Activated T-cell treated with anti-CD3 and anti-CD28 coated beads, Interleukin-2, amount 50 U/mL, for 48 hours (primary cell): Measurements from ENCODE around the gene FHIT.

Experiments used
- DNase-seq, 2 experiments: peaks; one replicate each; pipeline ENCODE4 v3.0.0-alpha.2; 2020

The FHIT gene

GRCh38 chr3:60812502-60812901 lies 438.8 kb downstream of the FHIT start:
- DNase-seq: no peak

DNA sequence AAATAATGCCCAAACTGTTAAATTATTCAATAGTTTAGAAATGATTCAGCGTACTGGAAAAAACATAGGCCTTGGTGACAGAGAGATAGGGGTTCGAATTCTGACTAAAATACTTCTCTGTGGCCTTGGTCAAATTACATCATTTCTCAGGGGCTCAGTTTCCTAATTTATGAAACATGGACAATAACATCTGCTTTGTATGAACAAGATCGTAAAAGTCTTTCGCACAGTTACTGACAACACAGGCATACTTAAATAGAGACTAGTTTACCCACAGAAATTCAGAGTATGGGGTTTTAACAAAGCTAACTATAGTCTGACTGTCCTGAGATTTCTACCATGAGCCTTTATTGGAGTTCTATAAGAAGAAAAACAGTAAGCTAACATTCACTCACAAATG lies 440.4 kb downstream of the FHIT start:
- no peak for DNase-seq

- DNase-seq: no peak
Measured at GRCh38 chr3:60809857-60810610, 441.2 kb downstream of the FHIT start.

GRCh38 chr3:60803216-60804173 lies 447.8 kb downstream of the FHIT start:
- no peak for DNase-seq

DNA sequence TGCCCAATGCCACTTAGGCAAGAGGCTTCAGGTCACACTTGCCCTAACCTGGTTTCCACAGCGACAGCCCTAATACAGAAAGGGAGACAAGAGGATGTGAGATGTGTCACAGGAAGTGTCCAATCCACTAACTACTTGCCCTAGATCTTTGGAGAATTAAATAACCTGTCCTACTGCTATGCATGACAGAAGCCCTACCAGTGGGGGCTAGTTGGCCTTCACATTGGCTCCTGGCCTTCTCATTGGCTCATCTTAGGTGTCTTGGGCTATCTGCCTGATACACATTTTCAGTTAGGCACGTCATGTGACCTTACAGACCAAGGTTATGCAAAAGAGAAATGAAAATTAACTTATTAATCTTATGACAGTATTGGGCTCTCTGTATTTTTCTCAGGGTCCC lies 449.9 kb downstream of the FHIT start:
- DNase-seq: no peak

- no peak for DNase-seq
Measured at GRCh38 chr3:60798456-60798855, 452.8 kb downstream of the FHIT start.

- no peak for DNase-seq
Measured at GRCh38 chr3:60792249-60792852, 458.9 kb downstream of the FHIT start.

GRCh38 chr3:60788185-60788584 lies 463.1 kb downstream of the FHIT start:
- DNase-seq: no peak

GRCh38 chr3:60781935-60782334 lies 469.3 kb downstream of the FHIT start:
- DNase-seq: no peak

DNA sequence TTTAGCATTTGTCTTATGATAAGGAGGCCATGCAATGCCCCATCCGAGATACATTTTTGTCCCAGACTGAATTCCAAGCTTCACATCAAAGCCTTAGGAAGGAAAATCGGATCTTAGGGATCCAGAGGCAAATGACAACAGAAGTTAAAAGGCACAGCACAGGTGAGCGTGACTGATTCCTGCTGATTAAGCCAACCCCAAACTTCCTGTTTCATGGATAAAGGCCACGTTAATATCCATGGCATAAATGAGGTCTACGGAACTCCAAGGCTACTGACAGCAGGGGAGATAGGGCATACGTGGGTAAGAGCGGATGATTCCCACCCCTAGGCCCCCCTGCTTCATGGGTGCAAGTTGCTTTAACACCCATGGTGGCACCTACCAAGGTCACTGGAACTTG lies 471.6 kb downstream of the FHIT start:
- DNase-seq: no peak

DNA sequence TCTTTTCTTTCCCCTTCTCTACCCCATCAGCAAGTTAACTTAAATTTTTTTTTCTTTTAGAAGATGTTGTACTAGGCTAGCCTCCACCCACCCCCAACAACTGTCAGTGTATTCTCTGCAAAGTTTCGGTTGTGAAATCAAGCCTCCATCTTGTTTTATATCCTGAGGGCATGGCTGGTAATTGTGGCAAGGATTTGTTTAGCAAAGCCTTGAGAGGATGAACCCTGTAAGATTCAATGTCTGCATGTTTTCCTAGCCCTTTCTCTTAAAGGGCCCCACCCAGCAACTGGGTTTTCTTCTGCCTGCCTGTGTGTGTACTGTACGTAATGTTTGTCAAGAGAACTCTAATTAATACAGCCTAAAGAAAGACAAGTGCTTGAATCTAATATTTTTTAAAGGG lies 475.3 kb downstream of the FHIT start:
- no peak for DNase-seq

- DNase-seq: no peak
Measured at GRCh38 chr3:60774617-60775016, 476.6 kb downstream of the FHIT start.

DNA sequence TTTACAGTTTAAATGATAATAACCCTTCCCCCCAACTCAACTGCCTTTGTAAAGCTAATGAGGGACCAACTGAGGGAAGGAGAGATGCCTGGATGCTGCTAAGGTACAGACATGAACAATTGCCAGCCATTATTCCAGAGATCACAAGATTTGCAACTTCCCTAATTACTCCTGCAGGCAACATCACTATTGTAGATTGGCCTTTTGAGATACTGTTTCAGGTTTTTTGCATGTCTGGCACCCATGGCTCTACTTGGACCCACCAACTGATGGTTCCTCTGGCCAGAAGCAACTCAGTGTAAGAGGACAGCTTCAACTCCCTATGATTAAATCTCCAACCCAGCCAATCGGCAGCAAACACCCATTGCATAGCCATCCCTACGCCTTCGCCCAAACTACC lies 478.7 kb downstream of the FHIT start:
- DNase-seq: no peak

DNA sequence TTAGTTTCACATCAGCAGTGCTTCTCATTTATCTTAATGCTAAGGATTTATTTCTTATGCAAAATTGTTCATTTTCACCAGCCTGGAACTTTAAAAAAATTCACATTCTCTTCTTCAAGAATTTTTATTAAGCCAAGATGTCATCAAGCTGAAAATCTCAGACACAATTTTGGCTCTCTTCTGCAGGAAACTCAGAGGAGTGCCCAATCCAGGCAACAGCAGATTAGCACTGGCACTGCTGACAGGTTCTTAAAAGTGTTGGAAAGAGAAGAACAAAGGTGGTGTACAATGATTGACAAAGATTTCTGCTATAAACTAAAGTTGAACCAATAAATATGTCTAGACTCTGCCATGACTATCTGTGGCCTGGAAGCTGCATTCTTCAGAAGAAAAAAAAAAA lies 479.5 kb downstream of the FHIT start:
- DNase-seq: no peak

DNA sequence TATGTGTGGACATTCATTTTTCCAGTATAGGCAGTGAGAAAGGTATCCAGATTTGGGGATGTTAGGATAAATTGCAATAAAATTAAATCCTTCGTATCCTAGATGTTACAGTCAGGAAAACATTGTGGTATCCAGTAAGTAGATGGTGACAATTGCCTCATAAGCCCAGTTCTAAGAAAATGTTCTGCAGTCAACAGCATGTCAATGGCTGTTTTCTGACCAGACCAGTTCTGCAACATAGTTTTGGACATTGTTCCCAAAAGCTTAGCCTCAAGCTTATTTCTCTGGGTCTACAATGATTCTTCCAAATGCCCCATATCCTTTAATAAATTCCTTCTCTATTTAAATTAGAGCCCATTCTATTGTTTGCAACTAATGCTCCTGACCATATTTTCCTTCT lies 480.7 kb downstream of the FHIT start:
- DNase-seq: no peak

- DNase-seq: no peak
Measured at GRCh38 chr3:60767536-60767935, 483.7 kb downstream of the FHIT start.

GRCh38 chr3:60765776-60766175 lies 485.5 kb downstream of the FHIT start:
- no peak for DNase-seq

DNA sequence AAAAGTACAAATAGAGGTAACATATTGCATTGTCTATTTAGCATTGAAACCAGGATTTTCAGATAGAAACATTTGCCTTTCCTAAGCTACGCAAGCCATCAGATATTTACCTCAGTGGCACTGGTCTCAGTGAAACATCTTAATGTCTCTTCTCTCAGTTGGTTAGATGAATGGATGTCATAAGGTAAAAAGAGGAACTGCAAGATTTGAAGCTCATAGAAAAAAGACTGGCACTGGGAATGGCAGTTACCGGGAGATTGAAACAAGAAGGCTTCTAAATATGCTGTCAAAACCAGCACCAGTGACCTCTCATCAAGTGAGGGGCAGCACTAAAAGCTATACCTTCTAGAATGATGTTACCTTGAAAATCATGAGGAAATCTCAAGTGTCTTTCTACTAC lies 486.4 kb downstream of the FHIT start:
- DNase-seq: no peak

GRCh38 chr3:60760145-60760544 lies 491.1 kb downstream of the FHIT start:
- DNase-seq: no peak

DNA sequence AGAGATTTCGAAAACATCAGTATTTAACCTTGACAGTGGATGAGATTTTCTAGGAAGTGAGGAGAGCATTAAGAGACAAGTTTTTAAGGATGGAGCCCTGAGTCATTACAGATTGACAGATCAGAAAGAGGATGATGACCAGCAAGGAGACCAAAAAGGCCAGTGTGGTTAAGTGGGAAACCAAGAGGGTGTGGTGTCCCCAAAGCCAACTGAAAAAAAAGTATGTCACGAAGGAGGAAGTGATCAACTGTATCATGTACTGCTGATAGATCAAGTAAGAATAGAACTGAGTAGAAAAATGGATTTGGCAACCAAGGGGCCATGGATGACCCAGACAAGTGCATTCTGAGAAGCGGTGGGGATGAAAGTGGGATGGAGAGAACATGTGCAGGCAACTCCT lies 491.8 kb downstream of the FHIT start:
- DNase-seq: no peak

GRCh38 chr3:60758831-60759230 lies 492.4 kb downstream of the FHIT start:
- DNase-seq: no peak

DNA sequence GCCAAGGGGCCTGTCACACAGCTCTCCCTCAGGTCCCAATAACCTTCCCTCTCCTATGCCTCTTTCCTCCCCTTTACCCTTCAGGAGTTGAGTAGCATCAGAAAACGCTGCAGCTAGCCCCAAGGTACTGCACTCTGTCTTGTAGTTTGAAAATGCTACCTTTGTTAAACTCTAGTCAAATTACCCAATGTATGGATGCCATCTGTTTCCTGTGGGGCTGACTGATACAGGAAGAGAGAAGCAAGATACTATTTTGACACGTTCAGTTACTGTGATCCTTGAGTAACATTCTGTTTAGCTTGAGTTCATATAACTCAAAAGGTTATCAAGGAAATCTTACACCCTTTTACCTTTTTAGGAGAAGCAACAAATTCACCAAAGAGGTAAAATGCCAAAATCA lies 493.1 kb downstream of the FHIT start:
- DNase-seq: no peak

DNA sequence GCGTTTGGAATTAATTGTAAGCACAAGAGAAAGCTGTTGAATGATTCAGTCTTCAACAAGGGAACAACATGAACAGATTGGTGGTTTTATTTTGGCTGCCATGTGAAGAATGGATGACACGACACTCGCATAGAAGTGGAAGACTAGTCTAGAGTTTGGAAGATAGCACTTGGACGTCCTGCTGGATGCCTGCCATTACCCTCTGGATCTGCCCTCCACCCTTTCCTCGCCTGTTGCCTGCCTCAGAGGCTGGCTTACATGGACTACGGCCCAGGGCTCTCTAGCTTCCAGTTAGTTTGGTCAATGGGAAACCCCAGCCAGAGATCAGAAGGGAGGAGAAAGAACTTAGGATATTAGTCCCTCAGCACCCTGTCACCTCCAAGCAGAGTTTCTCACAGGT lies 493.5 kb downstream of the FHIT start:
- DNase-seq: no peak
